A673 (cell line): ENCODE results near the gene TCEAL4.

ENCODE experiments used
- EZH2 ChIP-seq: fragments of 200-600 bp; sonication (generic); IDR thresholded peaks from 2 replicates; pipeline ENCODE4 v1.6.1; 2017; ENCODE audit warnings: borderline replicate concordance, low read depth, mild to moderate bottlenecking, mixed read lengths, antibody characterized with exemption, low read length; ENCODE audit not compliant: poor library complexity, severe bottlenecking
- TF ChIP-seq, protein P1 (sequence below): fragments of 300-800, 200-600 bp; sonication (generic); conservative IDR thresholded peaks from 2 replicates; pipeline ENCODE4 v1.5.1; 2017; ENCODE audit warnings: low read depth, mild to moderate bottlenecking, antibody characterized with exemption, low read length, moderate library complexity, mixed read lengths

DNA sequence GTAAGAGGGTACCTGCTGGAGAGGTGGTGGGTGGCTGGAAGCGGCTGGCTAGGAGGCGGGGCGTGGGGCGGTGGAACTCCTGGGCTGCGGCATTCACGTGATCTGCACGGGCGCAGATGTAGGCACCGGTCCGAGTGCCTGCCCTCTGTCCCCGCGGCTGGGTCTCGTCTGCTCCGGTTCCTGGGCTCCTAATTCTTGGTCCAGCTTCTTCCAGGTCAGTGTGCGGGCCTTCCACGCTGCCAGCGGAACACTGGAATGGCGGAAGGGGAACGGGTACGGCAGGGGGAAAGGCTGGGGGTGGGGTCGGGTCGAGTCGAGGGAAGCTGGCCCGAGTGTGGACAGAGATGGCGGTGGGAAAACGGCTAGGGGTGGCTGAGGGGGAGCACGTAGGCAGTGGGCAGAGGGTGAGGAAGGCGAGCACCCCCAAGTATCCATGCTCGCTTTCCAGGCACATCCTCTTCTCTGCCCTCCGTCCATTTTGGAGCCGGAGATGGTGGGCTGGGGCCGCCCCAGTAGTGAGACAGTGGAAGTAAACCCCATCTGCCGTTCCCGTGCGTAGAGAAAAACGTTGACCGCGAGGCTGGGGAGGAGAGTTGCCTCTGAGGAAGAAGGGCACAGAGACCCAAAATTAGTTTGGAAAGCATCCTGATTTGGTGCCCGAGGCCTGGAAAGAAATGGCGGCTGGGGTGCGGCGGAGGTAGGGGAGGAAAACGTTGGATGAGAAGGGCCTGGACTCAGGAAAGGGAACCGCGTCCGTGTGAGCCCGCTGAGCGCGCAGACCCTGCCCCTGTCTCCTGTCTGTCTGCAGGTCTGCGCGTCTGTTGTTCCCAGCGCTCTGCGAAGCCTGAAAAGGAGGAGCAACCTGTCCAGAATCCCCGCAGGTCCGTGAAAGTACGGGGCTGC, at the start of gene TCEAL4:
- TF ChIP-seq, protein P1, sequence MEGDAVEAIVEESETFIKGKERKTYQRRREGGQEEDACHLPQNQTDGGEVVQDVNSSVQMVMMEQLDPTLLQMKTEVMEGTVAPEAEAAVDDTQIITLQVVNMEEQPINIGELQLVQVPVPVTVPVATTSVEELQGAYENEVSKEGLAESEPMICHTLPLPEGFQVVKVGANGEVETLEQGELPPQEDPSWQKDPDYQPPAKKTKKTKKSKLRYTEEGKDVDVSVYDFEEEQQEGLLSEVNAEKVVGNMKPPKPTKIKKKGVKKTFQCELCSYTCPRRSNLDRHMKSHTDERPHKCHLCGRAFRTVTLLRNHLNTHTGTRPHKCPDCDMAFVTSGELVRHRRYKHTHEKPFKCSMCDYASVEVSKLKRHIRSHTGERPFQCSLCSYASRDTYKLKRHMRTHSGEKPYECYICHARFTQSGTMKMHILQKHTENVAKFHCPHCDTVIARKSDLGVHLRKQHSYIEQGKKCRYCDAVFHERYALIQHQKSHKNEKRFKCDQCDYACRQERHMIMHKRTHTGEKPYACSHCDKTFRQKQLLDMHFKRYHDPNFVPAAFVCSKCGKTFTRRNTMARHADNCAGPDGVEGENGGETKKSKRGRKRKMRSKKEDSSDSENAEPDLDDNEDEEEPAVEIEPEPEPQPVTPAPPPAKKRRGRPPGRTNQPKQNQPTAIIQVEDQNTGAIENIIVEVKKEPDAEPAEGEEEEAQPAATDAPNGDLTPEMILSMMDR = no peak
- TF ChIP-seq EZH2 = no peak
